KG1 (cell line): ENCODE data around the gene NBPF19.
"Not testable (repeated sequence)": the region's sequence is repeated elsewhere in the genome, so short reads cannot be mapped to it uniquely, and the experiment has no call there.

Source experiments
- DNase-seq: peaks from one replicate; lab custom pipeline; 2025; lab: John Stamatoyannopoulos, UW

NBPF19 gene, protein sequence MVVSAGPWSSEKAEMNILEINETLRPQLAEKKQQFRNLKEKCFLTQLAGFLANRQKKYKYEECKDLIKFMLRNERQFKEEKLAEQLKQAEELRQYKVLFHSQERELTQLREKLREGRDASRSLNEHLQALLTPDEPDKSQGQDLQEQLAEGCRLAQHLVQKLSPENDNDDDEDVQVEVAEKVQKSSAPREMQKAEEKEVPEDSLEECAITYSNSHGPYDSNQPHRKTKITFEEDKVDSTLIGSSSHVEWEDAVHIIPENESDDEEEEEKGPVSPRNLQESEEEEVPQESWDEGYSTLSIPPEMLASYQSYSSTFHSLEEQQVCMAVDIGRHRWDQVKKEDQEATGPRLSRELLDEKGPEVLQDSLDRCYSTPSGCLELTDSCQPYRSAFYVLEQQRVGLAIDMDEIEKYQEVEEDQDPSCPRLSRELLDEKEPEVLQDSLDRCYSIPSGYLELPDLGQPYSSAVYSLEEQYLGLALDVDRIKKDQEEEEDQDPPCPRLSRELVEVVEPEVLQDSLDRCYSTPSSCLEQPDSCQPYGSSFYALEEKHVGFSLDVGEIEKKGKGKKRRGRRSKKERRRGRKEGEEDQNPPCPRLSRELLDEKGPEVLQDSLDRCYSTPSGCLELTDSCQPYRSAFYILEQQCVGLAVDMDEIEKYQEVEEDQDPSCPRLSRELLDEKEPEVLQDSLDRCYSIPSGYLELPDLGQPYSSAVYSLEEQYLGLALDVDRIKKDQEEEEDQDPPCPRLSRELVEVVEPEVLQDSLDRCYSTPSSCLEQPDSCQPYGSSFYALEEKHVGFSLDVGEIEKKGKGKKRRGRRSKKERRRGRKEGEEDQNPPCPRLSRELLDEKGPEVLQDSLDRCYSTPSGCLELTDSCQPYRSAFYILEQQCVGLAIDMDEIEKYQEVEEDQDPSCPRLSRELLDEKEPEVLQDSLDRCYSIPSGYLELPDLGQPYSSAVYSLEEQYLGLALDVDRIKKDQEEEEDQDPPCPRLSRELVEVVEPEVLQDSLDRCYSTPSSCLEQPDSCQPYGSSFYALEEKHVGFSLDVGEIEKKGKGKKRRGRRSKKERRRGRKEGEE (N-terminal part only)

DNA sequence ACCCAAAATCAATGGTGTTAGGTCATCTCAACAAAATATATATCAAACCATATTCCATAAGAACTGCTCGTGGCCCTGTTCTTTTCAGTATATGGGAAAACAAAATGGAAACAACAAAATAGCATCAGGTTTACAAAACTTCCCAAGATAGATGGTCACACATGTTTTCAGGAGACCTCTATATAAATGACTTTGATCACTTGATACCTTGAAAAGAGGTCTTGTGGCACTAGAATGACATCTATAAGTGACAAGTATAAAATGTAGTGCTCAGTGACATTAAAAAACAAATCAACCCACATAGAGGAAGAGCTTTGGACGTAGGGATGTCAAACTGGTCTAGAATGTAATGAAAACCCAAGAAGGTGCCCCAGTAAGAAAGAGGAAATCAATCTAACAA, at the start of gene NBPF19:
Gene NBPF19 (plus strand): TSS at position 301 of the 400 bp plus-strand sequence. CDS start 888 bp downstream, outside the sequence.
- DNase-seq = not testable (repeated sequence)

DNA sequence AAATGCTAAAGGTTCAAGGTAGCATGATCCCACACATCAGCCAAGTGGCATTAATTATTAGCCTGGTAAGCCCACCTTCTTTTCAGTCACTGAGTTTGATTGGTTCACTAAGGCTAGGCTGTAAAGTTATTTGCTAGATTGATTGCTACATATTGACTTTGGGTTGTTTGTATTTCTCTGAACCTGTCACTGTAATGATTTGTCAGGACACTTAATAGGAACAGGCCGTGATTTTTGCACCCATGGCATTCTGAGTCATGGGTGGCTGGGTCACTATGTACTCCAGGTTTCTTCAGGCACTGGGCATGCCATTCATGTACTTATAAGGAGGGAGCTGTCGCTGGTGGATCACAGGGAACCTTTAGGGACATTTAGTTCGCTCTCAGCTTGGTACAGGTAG, 46.5 kb upstream of the NBPF19 start:
- not testable (repeated sequence) for DNase-seq

DNA sequence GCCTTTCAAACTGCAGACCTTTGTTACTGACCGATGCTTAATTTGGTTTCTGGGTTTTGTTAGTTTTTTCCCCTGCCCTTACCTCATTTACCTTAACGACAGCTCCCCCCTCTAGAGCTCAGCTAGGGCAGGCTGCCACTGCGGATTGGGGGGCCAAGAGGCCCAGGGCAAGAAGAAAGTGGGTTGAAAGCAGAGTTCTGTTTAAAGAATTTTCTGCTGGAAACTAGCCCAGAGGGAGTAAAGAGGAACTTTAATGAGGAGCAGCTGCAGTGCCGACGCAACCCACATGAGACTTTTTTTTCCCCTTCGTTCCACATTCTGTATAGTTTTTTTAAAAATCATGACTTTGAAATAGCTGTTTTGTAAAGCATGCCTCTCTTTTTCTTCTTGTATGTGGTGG, 29.4 kb upstream of the NBPF19 start:
- DNase-seq = not testable (repeated sequence)

DNA sequence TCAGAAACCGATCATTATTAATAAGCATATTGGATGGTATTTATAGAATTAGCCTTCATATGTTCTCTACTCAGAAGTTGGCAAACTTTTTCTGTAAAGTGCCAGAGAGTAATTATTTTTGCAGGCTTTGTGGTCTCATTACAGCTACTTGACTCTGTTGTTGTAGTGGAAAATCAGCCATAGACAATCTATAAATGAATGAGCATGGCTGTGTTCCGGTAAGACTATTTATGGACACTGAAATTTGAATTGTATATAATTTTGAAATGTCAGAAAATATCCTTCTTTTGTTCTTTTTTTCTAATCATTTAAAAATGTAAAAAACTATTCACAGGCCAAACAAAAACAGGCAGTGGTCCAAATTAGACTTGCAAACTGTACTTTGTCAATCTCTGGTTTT, 22.6 kb upstream of the NBPF19 start:
- DNase-seq = not testable (repeated sequence)

DNA sequence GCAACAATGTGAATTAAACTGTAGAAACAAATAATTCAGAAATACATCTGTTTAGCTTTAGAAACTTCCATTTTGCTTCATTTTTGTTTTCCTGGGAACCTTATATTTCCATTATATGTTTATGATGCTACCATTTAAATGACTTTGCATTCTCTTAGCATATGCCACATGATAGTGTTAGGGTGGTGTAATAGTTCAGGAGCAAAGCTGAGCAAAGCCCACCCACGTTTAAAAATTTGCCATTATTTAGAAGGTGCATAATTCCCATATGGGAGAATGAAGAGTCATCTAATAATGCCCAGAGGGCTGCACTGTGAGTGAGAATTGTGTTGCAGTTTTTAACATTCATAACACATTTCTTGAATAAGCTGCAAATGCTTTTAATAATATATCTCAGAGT, 22.2 kb upstream of the NBPF19 start:
- not testable (repeated sequence) for DNase-seq

DNA sequence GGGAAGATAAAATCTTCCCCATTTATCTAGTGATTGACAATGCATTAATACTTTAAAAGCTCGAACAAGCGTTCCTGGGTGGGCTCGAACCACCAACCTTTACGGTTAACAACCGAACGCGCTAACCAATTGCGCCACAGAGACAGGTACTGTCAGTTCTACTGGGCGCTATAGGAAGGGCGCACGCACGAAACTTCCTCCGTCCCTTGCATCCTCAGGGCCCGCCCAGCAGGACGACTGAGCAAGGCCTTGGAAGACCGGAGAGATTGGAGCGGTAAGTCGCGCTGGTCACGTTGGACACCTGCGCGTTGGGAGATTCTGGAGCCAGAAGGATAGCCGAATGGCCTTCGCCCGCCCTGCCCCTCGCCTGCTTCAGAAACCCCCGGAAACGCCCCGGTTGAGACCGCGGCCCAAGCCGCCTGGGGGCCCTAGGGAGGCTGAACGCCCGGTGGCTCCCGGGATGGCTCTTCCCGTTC, 83.5 kb downstream of the NBPF19 start:
- not testable (repeated sequence) for DNase-seq

DNA sequence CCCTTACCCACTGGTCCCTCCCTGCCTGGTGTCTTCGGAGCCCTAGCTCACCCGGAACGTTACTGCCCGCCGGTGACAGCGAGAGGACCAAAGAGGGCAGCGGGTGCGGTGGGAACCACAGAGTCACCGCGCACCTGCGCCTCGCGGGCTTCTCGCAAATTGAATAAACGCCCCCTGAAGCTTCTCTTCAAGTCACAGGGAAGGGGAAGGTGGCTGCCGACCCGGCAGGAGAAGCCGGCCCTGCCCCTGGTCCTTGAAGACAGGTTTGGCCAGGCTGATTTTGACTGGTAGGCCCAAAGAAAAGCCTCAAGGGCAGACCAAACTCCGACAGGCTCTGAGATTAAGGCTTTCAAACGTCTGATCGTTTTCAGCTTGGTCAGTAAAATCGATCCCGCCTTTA, 87.0 kb downstream of the NBPF19 start:
- DNase-seq = not testable (repeated sequence)

DNA sequence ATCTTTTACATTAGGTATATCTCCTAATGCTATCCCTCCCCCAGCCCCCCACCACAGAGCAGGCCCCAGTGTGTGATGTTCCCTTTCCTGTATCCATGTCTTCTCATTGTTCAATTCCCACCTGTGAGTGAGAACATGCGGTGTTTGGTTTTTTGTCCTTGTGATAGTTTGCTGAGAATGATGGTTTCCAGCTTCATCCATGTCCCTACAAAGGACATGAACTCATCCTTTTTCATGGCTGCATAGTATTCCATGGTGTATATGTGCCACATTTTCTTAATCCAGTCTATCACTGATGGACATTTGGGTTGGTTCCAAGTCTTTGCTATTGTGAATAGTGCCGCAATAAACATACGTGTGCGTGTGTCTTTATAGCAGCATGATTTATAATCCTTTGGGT, 90.6 kb downstream of the NBPF19 start:
- not testable (repeated sequence) for DNase-seq

DNA sequence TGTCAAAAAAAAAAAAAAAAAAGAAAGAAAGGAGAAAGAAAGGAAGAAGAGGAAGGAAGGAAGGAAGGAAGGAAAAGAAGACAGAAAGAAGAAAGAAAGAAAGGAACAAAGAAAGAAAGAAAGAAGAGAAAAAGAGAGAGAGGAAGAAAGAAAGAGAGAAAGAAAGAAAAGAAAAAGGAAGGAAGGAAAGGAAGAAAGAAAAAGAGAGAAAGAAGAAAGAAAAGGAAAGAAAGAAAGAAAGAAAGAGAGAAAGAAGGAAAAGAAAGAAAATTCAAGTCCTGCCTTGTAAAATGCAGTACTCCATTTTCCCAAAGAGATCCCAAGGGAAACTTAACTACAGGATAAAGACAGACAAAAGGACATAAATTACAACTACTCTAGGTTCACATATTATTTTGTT, 97.9 kb downstream of the NBPF19 start:
- not testable (repeated sequence) for DNase-seq

DNA sequence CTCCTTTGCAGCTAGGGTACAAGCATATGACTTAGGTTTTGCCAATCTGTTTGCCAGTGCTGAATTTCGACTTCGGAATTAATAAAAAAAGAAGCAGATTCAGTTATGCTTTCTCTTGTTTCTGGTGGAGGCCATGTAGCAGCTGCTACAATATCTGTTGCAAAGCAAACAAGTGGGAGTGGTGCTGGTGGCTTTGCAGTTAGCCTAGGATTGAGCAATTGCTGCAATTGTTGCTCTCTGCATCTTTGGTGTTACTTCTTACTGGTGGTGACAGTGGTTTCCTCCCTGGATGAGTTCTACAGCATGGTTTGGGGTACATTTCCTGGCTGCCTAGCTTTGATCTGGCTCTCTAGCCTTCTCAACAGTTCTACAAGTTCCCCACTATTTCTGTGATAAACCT, 110.7 kb downstream of the NBPF19 start:
- not testable (repeated sequence) for DNase-seq
